KOPT-K1 (cell line): ENCODE measurements around the gene APOA1.

Experiments
- H3K27ac ChIP-seq: fragments of 200-600 bp; sonication (generic); 2 replicates; pipeline ENCODE4 v1.5.1; 2016; ENCODE audit warnings: antibody characterized with exemption, mild to moderate bottlenecking, low read depth, low read length; ENCODE audit not compliant: poor library complexity, severe bottlenecking
- H3K36me3 ChIP-seq: fragments of 200-600 bp; sonication (generic); 2 replicates; pipeline ENCODE4 v1.5.1; 2017; ENCODE audit warnings: antibody characterized with exemption, mild to moderate bottlenecking, low read length, moderate library complexity; ENCODE audit not compliant: insufficient read depth
- H3K9me3 ChIP-seq: fragments of 200-600 bp; sonication (generic); 2 replicates; pipeline ENCODE4 v1.5.1; 2017; ENCODE audit warnings: antibody characterized with exemption, low read length, mild to moderate bottlenecking; ENCODE audit not compliant: insufficient read depth, poor library complexity, severe bottlenecking

The APOA1 gene

DNA sequence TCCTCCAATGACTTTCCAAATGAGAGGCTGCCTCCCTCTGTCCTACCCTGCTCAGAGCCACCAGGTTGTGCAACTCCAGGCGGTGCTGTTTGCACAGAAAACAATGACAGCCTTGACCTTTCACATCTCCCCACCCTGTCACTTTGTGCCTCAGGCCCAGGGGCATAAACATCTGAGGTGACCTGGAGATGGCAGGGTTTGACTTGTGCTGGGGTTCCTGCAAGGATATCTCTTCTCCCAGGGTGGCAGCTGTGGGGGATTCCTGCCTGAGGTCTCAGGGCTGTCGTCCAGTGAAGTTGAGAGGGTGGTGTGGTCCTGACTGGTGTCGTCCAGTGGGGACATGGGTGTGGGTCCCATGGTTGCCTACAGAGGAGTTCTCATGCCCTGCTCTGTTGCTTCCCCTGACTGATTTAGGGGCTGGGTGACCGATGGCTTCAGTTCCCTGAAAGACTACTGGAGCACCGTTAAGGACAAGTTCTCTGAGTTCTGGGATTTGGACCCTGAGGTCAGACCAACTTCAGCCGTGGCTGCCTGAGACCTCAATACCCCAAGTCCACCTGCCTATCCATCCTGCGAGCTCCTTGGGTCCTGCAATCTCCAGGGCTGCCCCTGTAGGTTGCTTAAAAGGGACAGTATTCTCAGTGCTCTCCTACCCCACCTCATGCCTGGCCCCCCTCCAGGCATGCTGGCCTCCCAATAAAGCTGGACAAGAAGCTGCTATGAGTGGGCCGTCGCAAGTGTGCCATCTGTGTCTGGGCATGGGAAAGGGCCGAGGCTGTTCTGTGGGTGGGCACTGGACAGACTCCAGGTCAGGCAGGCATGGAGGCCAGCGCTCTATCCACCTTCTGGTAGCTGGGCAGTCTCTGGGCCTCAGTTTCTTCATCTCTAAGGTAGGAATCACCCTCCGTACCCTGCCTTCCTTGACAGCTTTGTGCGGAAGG is 4.8 kb downstream of the APOA1 start:
- H3K9me3 ChIP-seq: no peaks in the 10 kb centered on the region
- H3K27ac ChIP-seq: no peak overlapping the region
- no peaks in the 10 kb centered on the region for H3K36me3 ChIP-seq

DNA sequence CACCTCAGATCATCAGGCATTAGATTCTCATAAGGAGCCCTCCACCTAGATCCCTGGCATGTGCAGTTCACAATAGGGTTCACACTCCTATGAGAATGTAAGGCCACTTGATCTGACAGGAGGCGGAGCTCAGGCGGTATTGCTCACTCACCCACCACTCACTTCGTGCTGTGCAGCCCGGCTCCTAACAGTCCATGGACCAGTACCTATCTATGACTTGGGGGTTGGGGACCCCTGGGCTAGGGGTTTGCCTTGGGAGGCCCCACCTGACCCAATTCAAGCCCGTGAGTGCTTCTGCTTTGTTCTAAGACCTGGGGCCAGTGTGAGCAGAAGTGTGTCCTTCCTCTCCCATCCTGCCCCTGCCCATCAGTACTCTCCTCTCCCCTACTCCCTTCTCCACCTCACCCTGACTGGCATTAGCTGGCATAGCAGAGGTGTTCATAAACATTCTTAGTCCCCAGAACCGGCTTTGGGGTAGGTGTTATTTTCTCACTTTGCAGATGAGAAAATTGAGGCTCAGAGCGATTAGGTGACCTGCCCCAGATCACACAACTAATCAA is 5.6 kb downstream of the APOA1 start:
- Histone ChIP-seq H3K27ac (no peak overlapping the region), H3K36me3 (no peaks in the 10 kb centered on the region), H3K9me3 (no peaks in the 10 kb centered on the region)

GRCh38 chr11:116830184-116830912 is 7.1 kb downstream of the APOA1 start:
- H3K27ac ChIP-seq: no peak overlapping the region
- H3K36me3 ChIP-seq: no peaks in the 10 kb centered on the region
- no peaks in the 10 kb centered on the region for H3K9me3 ChIP-seq

- H3K36me3 ChIP-seq: no peaks in the 10 kb centered on the region
- H3K27ac ChIP-seq: no peak within 1 kb of the TSS
- no peaks in the 10 kb centered on the region for H3K9me3 ChIP-seq
Observed at GRCh38 chr11:116829525-116830183, 7.8 kb downstream of the APOA1 start, which contains the start of gene APOC3. TSS of gene APOC3 (plus strand) at chr11:116829907. CDS start at chr11:116830583, 676 bp downstream.

- Histone ChIP-seq H3K9me3 (no peaks in the 10 kb centered on the region), H3K27ac (no peak overlapping the region), H3K36me3 (no peaks in the 10 kb centered on the region)
Observed at GRCh38 chr11:116828632-116829524, 8.5 kb downstream of the APOA1 start.

- Histone ChIP-seq H3K36me3 (no peaks in the 10 kb centered on the region), H3K27ac (no peak overlapping the region)
Observed at GRCh38 chr11:116827461-116827860, 10.0 kb downstream of the APOA1 start.

GRCh38 chr11:116826751-116827431 is 10.5 kb downstream of the APOA1 start:
- no peaks in the 10 kb centered on the region for H3K9me3 ChIP-seq
- no peak overlapping the region for H3K27ac ChIP-seq
- H3K36me3 ChIP-seq: no peaks in the 10 kb centered on the region

More at GRCh38 chr11:116827461-116827860, 10.0 kb downstream of the APOA1 start:
- H3K9me3 ChIP-seq: no peaks in the 10 kb centered on the region

GRCh38 chr11:116825854-116826750 is 11.3 kb downstream of the APOA1 start:
- Histone ChIP-seq H3K27ac (no peak overlapping the region), H3K36me3 (no peaks in the 10 kb centered on the region), H3K9me3 (no peaks in the 10 kb centered on the region)

- no peaks in the 10 kb centered on the region for H3K36me3 ChIP-seq
- H3K27ac ChIP-seq: no peak overlapping the region
- no peaks in the 10 kb centered on the region for H3K9me3 ChIP-seq
Observed at GRCh38 chr11:116825434-116825833, 12.0 kb downstream of the APOA1 start.

DNA sequence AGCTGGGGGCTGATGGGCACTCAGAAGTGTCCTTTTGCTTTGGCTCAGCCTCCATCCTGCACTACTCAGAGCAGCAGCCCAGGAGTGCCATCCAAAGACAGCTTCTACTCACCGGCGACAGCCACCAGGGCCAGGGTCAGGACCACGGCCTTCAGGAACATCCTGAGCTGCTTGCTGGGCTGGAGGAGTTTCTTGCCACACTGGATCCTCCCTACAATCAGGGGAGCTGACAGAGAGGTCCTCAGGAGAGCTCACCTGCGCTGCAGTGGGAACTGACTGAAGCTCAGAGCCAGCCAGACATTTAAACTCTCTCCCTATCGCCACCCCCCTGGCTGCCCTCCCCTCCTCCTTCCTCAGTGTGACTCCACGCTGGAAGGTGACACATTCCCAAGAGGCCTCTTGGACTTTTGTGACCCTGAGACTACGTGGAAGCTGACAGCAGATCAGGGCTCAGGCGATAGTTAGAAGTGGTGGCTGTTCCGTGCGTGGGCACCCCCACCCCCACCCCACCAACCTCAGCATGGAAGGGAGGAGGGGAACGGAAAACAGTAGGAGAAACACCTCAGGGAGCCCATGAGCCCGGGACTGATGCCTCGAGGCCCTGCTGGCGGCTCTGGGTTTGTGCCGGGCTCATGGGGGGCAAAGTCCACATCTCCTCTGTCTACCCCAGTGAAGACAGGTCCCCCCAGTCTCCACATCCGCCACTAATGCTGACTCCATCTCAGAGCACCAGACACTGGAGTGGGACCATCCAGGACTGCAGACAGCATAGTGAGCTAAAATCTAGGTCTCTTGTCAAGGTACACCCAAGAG is 14.2 kb downstream of the APOA1 start, which contains the start of gene APOA4:
Gene APOA4, minus strand, starts transcription at position 274 of the 813 bp plus-strand sequence. Its CDS starts 113 bp downstream, at position 161.
- H3K27ac ChIP-seq: no peak within 1 kb of the TSS
- H3K9me3 ChIP-seq: no peaks in the 10 kb centered on the region
- H3K36me3 ChIP-seq: no peaks in the 10 kb centered on the region

DNA sequence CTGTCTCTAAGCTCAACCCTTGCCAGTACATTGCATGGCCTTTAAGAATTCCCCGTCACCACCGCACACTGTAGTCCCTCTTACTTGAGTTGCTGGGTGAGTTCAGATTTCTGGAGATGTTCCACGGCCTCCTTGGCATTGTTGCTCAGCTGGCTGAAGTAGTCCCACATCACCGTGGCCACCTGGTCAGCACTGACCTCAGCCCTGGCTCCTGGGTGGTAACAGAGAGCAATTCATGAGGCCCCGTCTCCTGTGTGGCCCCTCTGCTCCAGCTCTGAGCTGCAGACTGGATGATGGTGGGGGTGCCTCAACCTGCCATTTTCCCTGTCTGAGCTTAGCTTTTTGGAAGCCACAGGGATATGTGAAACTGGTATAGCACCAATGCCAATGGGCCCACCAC is 14.8 kb downstream of the APOA1 start:
- Histone ChIP-seq H3K9me3 (no peaks in the 10 kb centered on the region), H3K36me3 (no peaks in the 10 kb centered on the region), H3K27ac (no peak overlapping the region)
